Activated naive CD4-positive, alpha-beta T cell treated with anti-CD3 and anti-CD28 coated beads, Interleukin-2, amount 50 U/mL, for 24 hours (primary cell): ENCODE results near the gene CDH8.

ENCODE experiments used
- H3K27ac Mint-ChIP-seq: one replicate; pipeline ENCODE4 v1.8.0; 2021; ENCODE audit warnings: mild to moderate bottlenecking, mixed read lengths
- H3K27me3 Mint-ChIP-seq: one replicate; pipeline ENCODE4 v1.8.0; 2021; ENCODE audit warnings: mixed read lengths
- H3K36me3 Mint-ChIP-seq: one replicate; pipeline ENCODE4 v1.8.0; 2021; ENCODE audit warnings: mixed read lengths
- H3K4me1 Mint-ChIP-seq: one replicate; pipeline ENCODE4 v1.8.0; 2021; ENCODE audit warnings: mixed read lengths
- H3K4me3 Mint-ChIP-seq: one replicate; pipeline ENCODE4 v1.8.0; 2021; ENCODE audit warnings: mild to moderate bottlenecking, mixed read lengths
- H3K9me3 Mint-ChIP-seq: one replicate; pipeline ENCODE4 v1.8.0; 2021; ENCODE audit warnings: mixed read lengths

CDH8 gene

GRCh38 chr16:62036101-62036801 lies at the start of gene CDH8:
Gene CDH8, minus strand, starts transcription at chr16:62036438. Its CDS starts 15,035 bp downstream, at chr16:62021403.
- H3K27me3 Mint-ChIP-seq = peaks cover 22% of the 10 kb centered on the region

GRCh38 chr16:62079236-62079635 lies 43.0 kb upstream of the CDH8 start:
- Mint-ChIP-seq H3K4me3 (no peak overlapping the region), H3K27me3 (no peaks in the 10 kb centered on the region), H3K4me1 (no peaks in the 10 kb centered on the region), H3K27ac (no peak overlapping the region), H3K9me3 (peaks cover 8% of the 10 kb centered on the region), H3K36me3 (no peaks in the 10 kb centered on the region)

More at GRCh38 chr16:62036101-62036801, at the start of gene CDH8:
- Mint-ChIP-seq H3K4me1 (no peaks in the 10 kb centered on the region), H3K27ac (no peak within 1 kb of the TSS), H3K36me3 (peaks cover 3% of the 10 kb centered on the region), H3K9me3 (peaks cover 9% of the 10 kb centered on the region), H3K4me3 (no peak within 1 kb of the TSS)

- H3K4me3 Mint-ChIP-seq = no peak overlapping the region
- H3K27me3 Mint-ChIP-seq = no peaks in the 10 kb centered on the region
- no peaks in the 10 kb centered on the region for H3K4me1 Mint-ChIP-seq
- H3K9me3 Mint-ChIP-seq = peaks cover 13% of the 10 kb centered on the region
- H3K36me3 Mint-ChIP-seq = no peaks in the 10 kb centered on the region
- no peak overlapping the region for H3K27ac Mint-ChIP-seq
These were observed 41.8 kb upstream of the CDH8 start for GRCh38 chr16:62077998-62078397.

- Mint-ChIP-seq H3K4me1 (no peaks in the 10 kb centered on the region), H3K27me3 (no peaks in the 10 kb centered on the region), H3K9me3 (peaks cover 13% of the 10 kb centered on the region), H3K27ac (no peak overlapping the region), H3K36me3 (no peaks in the 10 kb centered on the region), H3K4me3 (no peak overlapping the region)
These were observed 40.6 kb upstream of the CDH8 start for GRCh38 chr16:62076886-62077285.

GRCh38 chr16:62068747-62069146 lies 32.5 kb upstream of the CDH8 start:
- no peaks in the 10 kb centered on the region for H3K27me3 Mint-ChIP-seq
- no peak overlapping the region for H3K4me3 Mint-ChIP-seq
- H3K9me3 Mint-ChIP-seq = peaks cover 7% of the 10 kb centered on the region
- no peaks in the 10 kb centered on the region for H3K36me3 Mint-ChIP-seq
- H3K27ac Mint-ChIP-seq = no peak overlapping the region
- H3K4me1 Mint-ChIP-seq = no peaks in the 10 kb centered on the region

GRCh38 chr16:62067981-62068380 lies 31.7 kb upstream of the CDH8 start:
- Mint-ChIP-seq H3K4me1 (no peaks in the 10 kb centered on the region), H3K27me3 (no peaks in the 10 kb centered on the region), H3K9me3 (peaks cover 6% of the 10 kb centered on the region), H3K36me3 (no peaks in the 10 kb centered on the region), H3K4me3 (no peak overlapping the region), H3K27ac (no peak overlapping the region)

GRCh38 chr16:62067182-62067581 lies 30.9 kb upstream of the CDH8 start:
- Mint-ChIP-seq H3K36me3 (no peaks in the 10 kb centered on the region), H3K4me3 (no peak overlapping the region), H3K4me1 (no peaks in the 10 kb centered on the region), H3K9me3 (peaks cover 6% of the 10 kb centered on the region), H3K27ac (no peak overlapping the region), H3K27me3 (no peaks in the 10 kb centered on the region)

GRCh38 chr16:62066747-62067146 lies 30.5 kb upstream of the CDH8 start:
- Mint-ChIP-seq H3K4me3 (no peak overlapping the region), H3K27me3 (no peaks in the 10 kb centered on the region), H3K4me1 (no peaks in the 10 kb centered on the region), H3K27ac (no peak overlapping the region), H3K36me3 (no peaks in the 10 kb centered on the region), H3K9me3 (peaks cover 6% of the 10 kb centered on the region)

GRCh38 chr16:62064173-62064572 lies 27.9 kb upstream of the CDH8 start:
- Mint-ChIP-seq H3K27me3 (no peaks in the 10 kb centered on the region), H3K36me3 (no peaks in the 10 kb centered on the region), H3K4me1 (no peaks in the 10 kb centered on the region), H3K4me3 (no peak overlapping the region), H3K27ac (no peak overlapping the region), H3K9me3 (peaks cover 13% of the 10 kb centered on the region)

- H3K36me3 Mint-ChIP-seq = no peaks in the 10 kb centered on the region
- H3K4me3 Mint-ChIP-seq = no peak overlapping the region
- H3K4me1 Mint-ChIP-seq = no peaks in the 10 kb centered on the region
- H3K27me3 Mint-ChIP-seq = no peaks in the 10 kb centered on the region
- peaks cover 30% of the 10 kb centered on the region for H3K9me3 Mint-ChIP-seq
- H3K27ac Mint-ChIP-seq = no peak overlapping the region
These were observed 23.9 kb upstream of the CDH8 start for GRCh38 chr16:62060089-62060488.

- Mint-ChIP-seq H3K27me3 (no peaks in the 10 kb centered on the region), H3K4me3 (no peak overlapping the region), H3K36me3 (no peaks in the 10 kb centered on the region), H3K9me3 (peaks cover 30% of the 10 kb centered on the region), H3K4me1 (no peaks in the 10 kb centered on the region), H3K27ac (no peak overlapping the region)
These were observed 23.3 kb upstream of the CDH8 start for GRCh38 chr16:62059527-62059926.

GRCh38 chr16:62058412-62058811 lies 22.2 kb upstream of the CDH8 start:
- Mint-ChIP-seq H3K4me1 (no peaks in the 10 kb centered on the region), H3K36me3 (no peaks in the 10 kb centered on the region), H3K9me3 (peaks cover 33% of the 10 kb centered on the region), H3K4me3 (no peak overlapping the region), H3K27me3 (no peaks in the 10 kb centered on the region), H3K27ac (no peak overlapping the region)

GRCh38 chr16:62051942-62052341 lies 15.7 kb upstream of the CDH8 start:
- Mint-ChIP-seq H3K4me3 (no peak overlapping the region), H3K36me3 (no peaks in the 10 kb centered on the region), H3K9me3 (peaks cover 18% of the 10 kb centered on the region), H3K27me3 (no peaks in the 10 kb centered on the region), H3K4me1 (no peaks in the 10 kb centered on the region), H3K27ac (no peak overlapping the region)

GRCh38 chr16:62050793-62051192 lies 14.6 kb upstream of the CDH8 start:
- Mint-ChIP-seq H3K27ac (no peak overlapping the region), H3K36me3 (no peaks in the 10 kb centered on the region), H3K4me1 (no peaks in the 10 kb centered on the region), H3K27me3 (no peaks in the 10 kb centered on the region), H3K4me3 (no peak overlapping the region), H3K9me3 (peaks cover 18% of the 10 kb centered on the region)

GRCh38 chr16:62046801-62047200 lies 10.6 kb upstream of the CDH8 start:
- H3K9me3 Mint-ChIP-seq = peaks cover 10% of the 10 kb centered on the region
- H3K27ac Mint-ChIP-seq = no peak overlapping the region
- no peaks in the 10 kb centered on the region for H3K27me3 Mint-ChIP-seq
- no peaks in the 10 kb centered on the region for H3K36me3 Mint-ChIP-seq
- H3K4me1 Mint-ChIP-seq = no peaks in the 10 kb centered on the region
- H3K4me3 Mint-ChIP-seq = no peak overlapping the region

GRCh38 chr16:62041401-62041800 lies 5.2 kb upstream of the CDH8 start:
- no peaks in the 10 kb centered on the region for H3K4me1 Mint-ChIP-seq
- peaks cover 6% of the 10 kb centered on the region for H3K27me3 Mint-ChIP-seq
- peaks cover 3% of the 10 kb centered on the region for H3K36me3 Mint-ChIP-seq
- no peak overlapping the region for H3K4me3 Mint-ChIP-seq
- peaks cover 10% of the 10 kb centered on the region for H3K9me3 Mint-ChIP-seq
- H3K27ac Mint-ChIP-seq = no peak overlapping the region

- no peak overlapping the region for H3K27ac Mint-ChIP-seq
- H3K27me3 Mint-ChIP-seq = peaks cover 16% of the 10 kb centered on the region
- H3K4me1 Mint-ChIP-seq = no peaks in the 10 kb centered on the region
- peaks cover 3% of the 10 kb centered on the region for H3K36me3 Mint-ChIP-seq
- H3K4me3 Mint-ChIP-seq = no peak overlapping the region
- peaks cover 10% of the 10 kb centered on the region for H3K9me3 Mint-ChIP-seq
These were observed 2.4 kb upstream of the CDH8 start for GRCh38 chr16:62038646-62039045.
